Mammary epithelial cell (primary cell): ENCODE measurements around the gene TTC39C.

Experiments
- EZH2 ChIP-seq: IDR thresholded peaks from 2 replicates; pipeline ENCODE4 v1.6.1; 2012; ENCODE audit warnings: low read length, inconsistent platforms, borderline replicate concordance
- TF ChIP-seq, protein P1 (sequence below), 2 donors: IDR thresholded peaks in 1 of 2; conservative IDR thresholded peaks in 1 of 2; 2 replicates each; pipeline ENCODE4 v1.5.1; 2011 to 2012; ENCODE audit warnings: inconsistent platforms in 2 of 2, low read length in 2 of 2, mild to moderate bottlenecking in 2 of 2, control low read depth in 1 of 2, low read depth in 1 of 2; ENCODE audit not compliant: insufficient read depth in 1 of 2; ENCODE audit errors: extremely low read depth in 1 of 2

DNA sequence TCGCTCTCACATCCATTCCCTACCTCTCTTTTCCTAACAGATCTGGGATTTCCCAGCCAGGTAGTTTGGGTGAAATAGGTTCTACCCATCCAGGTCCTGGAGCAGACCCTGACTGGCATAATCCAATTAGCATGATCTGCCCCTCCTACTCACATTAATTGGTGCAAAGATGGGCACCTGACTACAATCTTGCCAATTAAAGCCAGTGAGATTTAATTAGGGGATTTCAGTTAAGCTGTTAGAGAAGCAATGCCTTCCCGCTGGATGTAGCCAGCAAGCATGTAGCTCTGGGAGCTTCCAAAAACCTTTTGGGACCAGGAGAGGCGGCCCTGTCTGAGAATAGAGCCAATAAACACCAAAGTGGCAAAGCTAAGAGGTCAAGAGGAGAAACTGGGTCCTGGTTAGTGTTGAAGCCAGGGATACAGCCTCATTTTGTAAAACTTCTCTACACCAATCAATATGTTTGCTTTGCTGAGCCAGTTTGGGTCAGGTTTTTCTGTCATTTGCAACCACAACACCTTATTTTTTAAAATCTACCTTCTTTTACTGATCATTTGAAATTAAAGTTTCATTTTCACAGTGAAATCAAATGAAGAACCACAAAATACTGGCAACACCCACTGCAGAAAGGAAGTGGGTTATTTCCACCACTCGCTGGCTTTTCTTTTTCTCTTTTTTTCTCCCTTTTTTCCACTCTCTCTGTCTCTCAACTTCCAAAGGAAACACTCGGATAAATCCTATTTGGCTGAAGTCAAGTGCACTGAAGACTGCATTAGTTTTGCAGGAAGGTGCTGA lies 3.2 kb upstream of the TTC39C start:
- no peak for TF ChIP-seq EZH2
- TF ChIP-seq, protein P1, sequence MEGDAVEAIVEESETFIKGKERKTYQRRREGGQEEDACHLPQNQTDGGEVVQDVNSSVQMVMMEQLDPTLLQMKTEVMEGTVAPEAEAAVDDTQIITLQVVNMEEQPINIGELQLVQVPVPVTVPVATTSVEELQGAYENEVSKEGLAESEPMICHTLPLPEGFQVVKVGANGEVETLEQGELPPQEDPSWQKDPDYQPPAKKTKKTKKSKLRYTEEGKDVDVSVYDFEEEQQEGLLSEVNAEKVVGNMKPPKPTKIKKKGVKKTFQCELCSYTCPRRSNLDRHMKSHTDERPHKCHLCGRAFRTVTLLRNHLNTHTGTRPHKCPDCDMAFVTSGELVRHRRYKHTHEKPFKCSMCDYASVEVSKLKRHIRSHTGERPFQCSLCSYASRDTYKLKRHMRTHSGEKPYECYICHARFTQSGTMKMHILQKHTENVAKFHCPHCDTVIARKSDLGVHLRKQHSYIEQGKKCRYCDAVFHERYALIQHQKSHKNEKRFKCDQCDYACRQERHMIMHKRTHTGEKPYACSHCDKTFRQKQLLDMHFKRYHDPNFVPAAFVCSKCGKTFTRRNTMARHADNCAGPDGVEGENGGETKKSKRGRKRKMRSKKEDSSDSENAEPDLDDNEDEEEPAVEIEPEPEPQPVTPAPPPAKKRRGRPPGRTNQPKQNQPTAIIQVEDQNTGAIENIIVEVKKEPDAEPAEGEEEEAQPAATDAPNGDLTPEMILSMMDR (conservative IDR thresholded peaks at IDR 0.05 in 1 of 2, IDR thresholded peaks at IDR 0.05 in 1 of 2; ENCODE audit: extremely low read depth in 1 of 2, insufficient read depth in 1 of 2, low read depth in 1 of 2, low read length in 2 of 2): no peak
